Measurements from ENCODE around the gene PDE6G. TPM values are rescaled to one million over a fixed set of nuclear protein-coding genes. Genes with fewer than 3 reads are reported as not detected.

The PDE6G gene
- not detected for total RNA-seq

DNA sequence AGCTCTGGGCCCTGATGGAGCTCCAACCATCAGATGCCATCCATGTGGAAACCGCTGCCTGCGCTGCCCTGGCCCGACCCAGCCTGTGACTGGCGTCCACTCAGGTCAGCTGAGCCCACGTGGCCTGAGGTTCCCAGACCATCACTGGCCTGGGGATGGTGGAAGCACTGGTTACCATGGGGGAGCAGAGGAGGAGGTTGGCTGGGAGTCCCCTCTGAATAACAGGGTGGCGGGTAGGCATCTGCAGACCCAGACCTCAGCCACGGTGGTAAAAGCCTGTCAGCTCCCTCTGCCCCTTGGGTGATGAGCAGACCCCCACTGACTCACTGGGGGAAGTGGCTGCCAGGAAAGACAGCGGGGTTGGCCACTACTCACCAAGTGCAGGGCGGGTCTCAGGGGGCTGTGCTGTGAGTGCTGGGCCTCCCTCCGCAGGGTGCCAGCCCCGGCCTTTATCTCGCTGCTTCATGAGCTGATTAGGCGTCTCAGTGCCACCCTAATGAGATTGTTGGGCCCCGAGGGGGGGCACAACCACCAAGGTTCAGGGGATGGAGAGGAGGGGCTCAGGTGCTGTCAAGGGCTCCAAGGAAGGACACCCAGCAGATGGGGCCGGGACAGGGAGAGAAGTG is at the start of gene PDE6G:
PDE6G (minus strand) TSS at position 425 of the 626 bp plus-strand sequence. CDS start 3,237 bp downstream, outside the sequence.
- Histone ChIP-seq H3K4me3 (no peak within 1 kb of the TSS), H3K36me3 (no peaks in the 10 kb centered on the region), H3K27me3 (peaks cover 0 to 42% (median 0%) of the 10 kb centered on the region in 4 donors), H3K9me3 (no peaks in the 10 kb centered on the region), H3K4me1 (peaks cover 0 to 23% (median 5%) of the 10 kb centered on the region in 3 donors), H3K27ac (no peak within 1 kb of the TSS)
- no CpG with 5 or more reads among the region's 15 CpGs for WGBS, 2 donors
- no peak for DNase-seq
- intact Hi-C loops (cut with DNase I) = no loop called here
- TF ChIP-seq CTCF (IDR thresholded peaks at IDR 0.05) = no peak
- TF ChIP-seq POLR2A (IDR thresholded peaks at IDR 0.05) = no peak

GRCh38 chr17:81705518-81706231 is 49.3 kb upstream of the PDE6G start:
- intact Hi-C loops (cut with DNase I) = no loop called here
- no peak for DNase-seq
- 91 to 96% methylated on average over 19 to 28 of the region's 30 CpGs for WGBS, 2 donors
- H3K27ac ChIP-seq = no peak overlapping the region
- no peaks in the 10 kb centered on the region for H3K27me3 ChIP-seq
- TF ChIP-seq CTCF (IDR thresholded peaks at IDR 0.05) (no peak), POLR2A (IDR thresholded peaks at IDR 0.05) (no peak)
- no peak overlapping the region for H3K4me3 ChIP-seq
- H3K36me3 ChIP-seq = peaks cover 23 to 52% (median 27%) of the 10 kb centered on the region in 3 donors
- H3K9me3 ChIP-seq = no peaks in the 10 kb centered on the region
- peaks cover 33 to 52% (median 36%) of the 10 kb centered on the region in 3 donors for H3K4me1 ChIP-seq

DNA sequence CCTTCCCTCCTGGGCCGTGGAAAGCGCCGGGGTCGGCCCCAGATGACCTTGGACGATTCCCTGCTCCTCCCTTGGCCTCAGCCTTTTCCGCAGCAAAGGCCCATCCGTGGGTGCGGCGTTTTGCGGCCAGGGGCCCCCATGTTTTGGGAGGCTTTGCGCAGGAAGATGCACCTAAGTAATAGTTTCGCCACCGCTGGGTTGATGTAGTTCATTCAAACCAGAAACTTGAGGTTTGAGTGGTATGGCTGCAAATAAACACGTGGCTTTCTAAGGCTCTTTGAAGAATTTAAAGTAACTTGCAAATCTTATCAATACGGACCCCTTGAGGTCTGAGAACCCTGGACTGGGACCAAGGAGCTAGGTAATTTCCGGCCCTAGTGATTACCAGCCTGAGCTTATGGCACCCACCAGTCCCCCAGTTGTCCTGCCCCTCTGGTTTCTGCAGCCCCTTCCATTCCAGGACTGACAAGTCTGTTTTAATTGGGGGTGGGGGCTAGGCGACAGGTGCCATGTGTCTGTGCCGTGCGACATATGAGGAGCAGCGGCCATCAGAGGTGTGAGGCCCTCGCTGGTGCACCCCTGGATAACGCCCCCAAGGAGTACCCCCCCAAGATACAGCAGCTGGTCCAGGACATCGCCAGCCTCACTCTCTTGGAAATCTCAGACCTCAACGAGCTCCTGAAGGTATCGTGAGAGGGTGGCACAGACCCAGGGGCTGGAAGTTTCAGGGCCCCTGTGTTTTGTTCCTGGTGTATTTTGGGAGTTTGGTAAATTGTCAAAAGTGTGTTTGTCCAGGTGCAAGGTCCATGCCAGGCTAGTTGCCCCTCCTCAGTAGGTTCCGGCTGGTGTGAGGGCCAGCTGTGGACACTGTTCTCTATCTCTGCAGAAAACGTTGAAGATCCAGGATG is 47.7 kb upstream of the PDE6G start:
- DNase-seq = no peak
- WGBS, 2 donors = 17 to 44% methylated on average over 6 to 13 of the region's 27 CpGs
- intact Hi-C loops (cut with DNase I) = no loop called here
- TF ChIP-seq POLR2A (IDR thresholded peaks at IDR 0.05) = no peak
- TF ChIP-seq CTCF (IDR thresholded peaks at IDR 0.05) = no peak
- peak overlapping the region; percentile 93 to 97 (median 96) for H3K27ac ChIP-seq
- peaks cover 31 to 68% (median 38%) of the 10 kb centered on the region in 3 donors for H3K36me3 ChIP-seq
- peaks cover 25 to 42% (median 30%) of the 10 kb centered on the region in 3 donors for H3K4me1 ChIP-seq
- H3K4me3 ChIP-seq = peak overlapping the region; percentile 63 to 97 (median 95)
- H3K27me3 ChIP-seq = no peaks in the 10 kb centered on the region
- no peaks in the 10 kb centered on the region for H3K9me3 ChIP-seq

- DNase-seq = peak; percentile 48
- no peaks in the 10 kb centered on the region for H3K27me3 ChIP-seq
- peak within 1 kb of the TSS; percentile 93 to 97 (median 96) for H3K27ac ChIP-seq
- peaks cover 25 to 42% (median 30%) of the 10 kb centered on the region in 3 donors for H3K4me1 ChIP-seq
- peak within 1 kb of the TSS; percentile 63 to 97 (median 95) for H3K4me3 ChIP-seq
- peaks cover 31 to 75% (median 45%) of the 10 kb centered on the region in 3 donors for H3K36me3 ChIP-seq
- H3K9me3 ChIP-seq = no peaks in the 10 kb centered on the region
- intact Hi-C loops (cut with DNase I) = no loop called here
- TF ChIP-seq CTCF (IDR thresholded peaks at IDR 0.05) (peak in 4 of 6 experiments; percentile 25 to 58 (median 38)), POLR2A (IDR thresholded peaks at IDR 0.05) (peak in 2 of 4 donors; percentile 74 to 90)
- WGBS, 2 donors = no CpG with 5 or more reads among the region's 102 CpGs
Observed at GRCh38 chr17:81702934-81703746, 46.8 kb upstream of the PDE6G start, which contains the start of gene MRPL12. TSS of gene MRPL12 (plus strand) at chr17:81703367. CDS start at chr17:81703502, 135 bp downstream.
